Keratinocyte (primary cell): ENCODE results near the gene CNKSR3. TPM values are rescaled to one million over a fixed set of nuclear protein-coding genes. Genes with fewer than 3 reads are reported as not detected.
A peak's percentile ranks its signal among the peaks of the same experiment; 100 is the strongest.

Source experiments
- DNase-seq: peaks from one replicate; pipeline ENCODE4 v3.0.0-alpha.2; 2011; ENCODE audit warnings: low read depth, missing footprints, low spot score
- FAIRE-seq: peaks from 2 replicates; lab custom pipeline; 2011; peaks lifted over from hg19 to GRCh38; lab: Jason Lieb, UNC
- H2AFZ ChIP-seq: 2 replicates; pipeline ENCODE4 v1.6.0; 2012; ENCODE audit warnings: low read length, control low read depth, inconsistent platforms; ENCODE audit not compliant: control insufficient read depth
- H3K27ac ChIP-seq: 2 replicates; pipeline ENCODE4 v1.5.1; 2011; ENCODE audit warnings: low read length; ENCODE audit not compliant: control insufficient read depth, insufficient read depth
- H3K27me3 ChIP-seq: 3 replicates; pipeline ENCODE4 v1.6.0; 2011; ENCODE audit warnings: low read length; ENCODE audit not compliant: control insufficient read depth, insufficient read depth; ENCODE audit errors: extremely low read depth
- H3K36me3 ChIP-seq, 2 experiments: 2 replicates in 1 of 2; 3 replicates in 1 of 2; pipeline ENCODE4 v1.5.1; 2011; ENCODE audit warnings: low read length in 2 of 2, mild to moderate bottlenecking in 1 of 2; ENCODE audit not compliant: control insufficient read depth in 2 of 2, insufficient read depth in 2 of 2; ENCODE audit errors: extremely low read depth in 1 of 2
- H3K4me1 ChIP-seq: 3 replicates; pipeline ENCODE4 v1.5.1; 2011; ENCODE audit warnings: low read length; ENCODE audit not compliant: control insufficient read depth, insufficient read depth; ENCODE audit errors: extremely low read depth
- H3K4me2 ChIP-seq: 3 replicates; pipeline ENCODE4 v1.6.0; 2011; ENCODE audit warnings: low read depth, low read length; ENCODE audit not compliant: control insufficient read depth, insufficient read depth; ENCODE audit errors: extremely low read depth
- H3K4me3 ChIP-seq, 3 experiments: fragments of 200-600 bp in 1 of 3; sonication (generic) in 1 of 3; 2 replicates in 2 of 3; 3 replicates in 1 of 3; pipeline ENCODE4 v1.5.1; 2011 to 2016; ENCODE audit warnings: low read length in 3 of 3, mild to moderate bottlenecking in 3 of 3, control low read depth in 2 of 3, inconsistent platforms in 1 of 3, low read depth in 1 of 3, mixed read lengths in 1 of 3, mixed run types in 1 of 3, moderate library complexity in 1 of 3; ENCODE audit not compliant: control insufficient read depth in 2 of 3, insufficient read depth in 2 of 3; ENCODE audit errors: extremely low read depth in 1 of 3
- H3K79me2 ChIP-seq: 2 replicates; pipeline ENCODE4 v1.6.0; 2012; ENCODE audit warnings: low read length; ENCODE audit not compliant: control insufficient read depth, insufficient read depth
- H3K9ac ChIP-seq: 3 replicates; pipeline ENCODE4 v1.6.0; 2011; ENCODE audit warnings: low read length; ENCODE audit not compliant: control insufficient read depth, insufficient read depth; ENCODE audit errors: extremely low read depth
- H3K9me1 ChIP-seq: 3 replicates; pipeline ENCODE4 v1.6.0; 2011; ENCODE audit warnings: low read length; ENCODE audit not compliant: control insufficient read depth, insufficient read depth; ENCODE audit errors: extremely low read depth
- H3K9me3 ChIP-seq: 2 replicates; pipeline ENCODE4 v1.5.1; 2012; ENCODE audit warnings: low read depth, low read length; ENCODE audit not compliant: control insufficient read depth
- H4K20me1 ChIP-seq: 3 replicates; pipeline ENCODE4 v1.6.0; 2011; ENCODE audit warnings: low read length; ENCODE audit not compliant: control insufficient read depth, insufficient read depth; ENCODE audit errors: extremely low read depth
- EZH2 ChIP-seq: IDR thresholded peaks from one replicate; pipeline ENCODE4 v1.6.1; 2012; ENCODE audit warnings: inconsistent platforms, mild to moderate bottlenecking, low read length, moderate library complexity
- dilution Hi-C: fragments of 300-500 bp; cut with MboI; formaldehyde crosslinking; loops from one replicate; pipeline ENCODE4 v1.7.0; 2020; ENCODE audit warnings: low sequenced_read_pairs; ENCODE audit not compliant: extremely low pct_ligation_motif_present
- polyA plus RNA-seq, 5 experiments: library from polyadenylated mRNA; depleted of rRNA in 3 of 5; stranded (reverse) in 3 of 5; stranded (forward) in 1 of 5; unstranded in 1 of 5; fragments of >200 nt; gene quantifications; 1 replicate in 1 of 5; 2 replicates in 3 of 5; 3 replicates in 1 of 5; pipeline versions ENCODE4 v1.2.1 to v1.2.3, GENCODE V29; 2011 to 2012; ENCODE audit warnings: missing spikeins in 2 of 5, low read depth in 1 of 5, low replicate concordance in 1 of 5
- TF ChIP-seq, protein P1 (sequence below), 3 experiments: IDR thresholded peaks in 1 of 3; conservative IDR thresholded peaks in 1 of 3; optimal IDR thresholded peaks in 1 of 3; 2 replicates in 2 of 3; 3 replicates in 1 of 3; pipeline versions ENCODE3 to v1.5.1; 2011; ENCODE audit warnings: low read length in 3 of 3, mild to moderate bottlenecking in 3 of 3, moderate library complexity in 2 of 3, control low read depth in 1 of 3, inconsistent platforms in 1 of 3; ENCODE audit not compliant: insufficient read depth in 2 of 3; ENCODE audit errors: extremely low read depth in 1 of 3

Gene CNKSR3
- polyA plus RNA-seq, 1 donor (not counting 4 experiments of a cell fraction or from before 2014, with no cell fraction given) = 2.0 TPM

DNA sequence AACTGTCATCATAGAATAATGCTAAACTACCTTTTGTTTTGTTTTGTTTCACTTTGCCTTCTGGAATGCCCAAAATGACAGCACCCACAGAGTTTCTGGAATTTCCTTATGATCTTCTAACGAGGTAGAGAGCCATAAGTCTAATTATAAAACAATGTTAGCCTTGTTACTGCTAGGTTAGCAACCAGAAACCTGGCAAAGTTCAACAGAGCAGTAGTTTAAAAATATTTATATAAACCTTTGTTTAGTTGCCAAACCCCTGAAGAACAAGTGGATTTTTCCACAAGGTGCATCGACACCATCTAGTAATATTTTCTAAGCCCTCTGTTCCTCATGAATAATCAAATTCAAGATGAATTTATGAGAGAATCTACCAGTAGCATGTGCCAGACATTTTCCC is 126.3 kb downstream of the CNKSR3 start:
- DNase-seq = no peak
- TF ChIP-seq EZH2 = no peak
- TF ChIP-seq, protein P1, sequence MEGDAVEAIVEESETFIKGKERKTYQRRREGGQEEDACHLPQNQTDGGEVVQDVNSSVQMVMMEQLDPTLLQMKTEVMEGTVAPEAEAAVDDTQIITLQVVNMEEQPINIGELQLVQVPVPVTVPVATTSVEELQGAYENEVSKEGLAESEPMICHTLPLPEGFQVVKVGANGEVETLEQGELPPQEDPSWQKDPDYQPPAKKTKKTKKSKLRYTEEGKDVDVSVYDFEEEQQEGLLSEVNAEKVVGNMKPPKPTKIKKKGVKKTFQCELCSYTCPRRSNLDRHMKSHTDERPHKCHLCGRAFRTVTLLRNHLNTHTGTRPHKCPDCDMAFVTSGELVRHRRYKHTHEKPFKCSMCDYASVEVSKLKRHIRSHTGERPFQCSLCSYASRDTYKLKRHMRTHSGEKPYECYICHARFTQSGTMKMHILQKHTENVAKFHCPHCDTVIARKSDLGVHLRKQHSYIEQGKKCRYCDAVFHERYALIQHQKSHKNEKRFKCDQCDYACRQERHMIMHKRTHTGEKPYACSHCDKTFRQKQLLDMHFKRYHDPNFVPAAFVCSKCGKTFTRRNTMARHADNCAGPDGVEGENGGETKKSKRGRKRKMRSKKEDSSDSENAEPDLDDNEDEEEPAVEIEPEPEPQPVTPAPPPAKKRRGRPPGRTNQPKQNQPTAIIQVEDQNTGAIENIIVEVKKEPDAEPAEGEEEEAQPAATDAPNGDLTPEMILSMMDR (optimal IDR thresholded peaks at IDR 0.05 in 1 of 3, IDR thresholded peaks at IDR 0.05 in 1 of 3, conservative IDR thresholded peaks at IDR 0.05 in 1 of 3; ENCODE audit: extremely low read depth in 1 of 3, insufficient read depth in 2 of 3, low read length in 3 of 3) = no peak
- H3K9ac ChIP-seq = no peak overlapping the region
- no peaks in the 10 kb centered on the region for H4K20me1 ChIP-seq
- H3K4me3 ChIP-seq = no peak overlapping the region
- H2AFZ ChIP-seq = no peak overlapping the region
- H3K4me2 ChIP-seq = peak overlapping the region; percentile 7
- no peak for FAIRE-seq
- H3K79me2 ChIP-seq = no peaks in the 10 kb centered on the region
- peaks cover 9% of the 10 kb centered on the region for H3K4me1 ChIP-seq
- peaks cover under 1% of the 10 kb centered on the region for H3K9me3 ChIP-seq
- H3K36me3 ChIP-seq = no peaks in the 10 kb centered on the region
- no peak overlapping the region for H3K27ac ChIP-seq
- H3K27me3 ChIP-seq = no peaks in the 10 kb centered on the region
- no peaks in the 10 kb centered on the region for H3K9me1 ChIP-seq
- dilution Hi-C loops = no loop called here

DNA sequence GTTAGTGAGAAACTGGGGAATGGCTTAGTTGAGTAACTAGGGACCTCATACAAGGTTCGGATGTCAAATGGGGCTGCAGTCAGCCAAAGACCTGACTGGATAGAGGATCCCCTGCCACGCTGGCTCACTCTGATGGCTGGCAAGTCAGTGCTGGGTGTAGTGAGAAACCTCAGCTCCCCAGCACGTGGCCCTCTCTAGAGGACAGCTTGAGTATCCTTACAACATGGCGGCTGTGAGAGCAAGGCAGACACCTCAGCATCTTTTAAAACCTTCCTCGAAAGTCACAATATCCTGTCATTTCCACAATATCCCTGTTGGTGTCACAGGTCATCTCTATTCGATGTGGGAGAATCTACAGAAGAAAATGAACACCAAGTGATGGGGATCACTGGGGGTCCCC is 127.2 kb downstream of the CNKSR3 start:
- Histone ChIP-seq H3K9ac (no peak overlapping the region), H3K9me3 (no peaks in the 10 kb centered on the region), H3K27ac (no peak overlapping the region), H3K36me3 (no peaks in the 10 kb centered on the region), H4K20me1 (no peaks in the 10 kb centered on the region), H3K4me2 (no peak overlapping the region), H3K4me3 (no peak overlapping the region), H3K4me1 (peaks cover 9% of the 10 kb centered on the region), H2AFZ (no peak overlapping the region), H3K27me3 (no peaks in the 10 kb centered on the region), H3K9me1 (no peaks in the 10 kb centered on the region), H3K79me2 (no peaks in the 10 kb centered on the region)
- DNase-seq = no peak
- no peak for FAIRE-seq
- TF ChIP-seq, protein P1 (optimal IDR thresholded peaks at IDR 0.05 in 1 of 3, IDR thresholded peaks at IDR 0.05 in 1 of 3, conservative IDR thresholded peaks at IDR 0.05 in 1 of 3; ENCODE audit: extremely low read depth in 1 of 3, insufficient read depth in 2 of 3, low read length in 3 of 3) = no peak
- TF ChIP-seq EZH2 = no peak
- dilution Hi-C loops = no loop called here
